ENCODE data around the gene POLR2B. TPM values are rescaled to one million over a fixed set of nuclear protein-coding genes. Genes with fewer than 3 reads are reported as not detected.
"Not testable (repeated sequence)": the region's sequence is repeated elsewhere in the genome, so short reads cannot be mapped to it uniquely, and the experiment has no call there.

POLR2B gene
- 100 to 1,000 TPM; 119 TPM for total RNA-seq

DNA sequence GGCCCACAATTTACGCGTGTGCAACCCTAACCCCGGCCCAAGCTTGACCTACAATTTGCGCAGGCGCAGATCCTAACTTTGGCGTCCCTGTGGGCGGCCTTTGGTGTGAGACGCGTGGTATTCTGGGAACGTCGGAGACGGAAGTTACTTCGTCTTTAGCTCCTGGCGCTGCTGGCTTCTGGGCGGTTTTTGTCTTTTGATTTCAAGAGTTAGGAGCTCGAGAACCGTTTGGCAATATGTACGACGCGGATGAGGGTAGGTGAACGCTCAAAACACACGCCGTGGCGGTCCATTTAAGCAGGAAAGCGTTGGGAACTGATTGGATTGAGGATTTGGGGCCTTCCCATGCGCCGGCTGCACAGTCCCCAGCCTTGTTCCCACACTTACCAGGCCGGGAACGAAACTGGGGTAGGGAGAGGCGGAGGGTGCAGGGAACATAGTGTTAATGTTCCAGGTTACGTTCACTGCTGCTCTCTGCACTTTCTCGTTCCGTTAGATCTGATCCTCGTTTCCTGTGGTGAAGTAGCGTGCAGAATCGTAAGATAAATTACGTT is at the start of gene POLR2B:
POLR2B (plus strand) TSS at position 147 of the 554 bp plus-strand sequence; CDS start at position 237, 90 bp downstream.
- Mint-ChIP-seq H3K27ac (peak within 1 kb of the TSS; percentile 99), H3K4me3 (peak within 1 kb of the TSS; percentile 96), H3K9me3 (peaks cover 3% of the 10 kb centered on the region), H3K4me1 (ENCODE audit: low read depth) (peaks cover 38% of the 10 kb centered on the region), H3K27me3 (no peaks in the 10 kb centered on the region), H3K36me3 (ENCODE audit: low read depth) (peaks cover 66% of the 10 kb centered on the region)
- TF ChIP-seq, protein P1, sequence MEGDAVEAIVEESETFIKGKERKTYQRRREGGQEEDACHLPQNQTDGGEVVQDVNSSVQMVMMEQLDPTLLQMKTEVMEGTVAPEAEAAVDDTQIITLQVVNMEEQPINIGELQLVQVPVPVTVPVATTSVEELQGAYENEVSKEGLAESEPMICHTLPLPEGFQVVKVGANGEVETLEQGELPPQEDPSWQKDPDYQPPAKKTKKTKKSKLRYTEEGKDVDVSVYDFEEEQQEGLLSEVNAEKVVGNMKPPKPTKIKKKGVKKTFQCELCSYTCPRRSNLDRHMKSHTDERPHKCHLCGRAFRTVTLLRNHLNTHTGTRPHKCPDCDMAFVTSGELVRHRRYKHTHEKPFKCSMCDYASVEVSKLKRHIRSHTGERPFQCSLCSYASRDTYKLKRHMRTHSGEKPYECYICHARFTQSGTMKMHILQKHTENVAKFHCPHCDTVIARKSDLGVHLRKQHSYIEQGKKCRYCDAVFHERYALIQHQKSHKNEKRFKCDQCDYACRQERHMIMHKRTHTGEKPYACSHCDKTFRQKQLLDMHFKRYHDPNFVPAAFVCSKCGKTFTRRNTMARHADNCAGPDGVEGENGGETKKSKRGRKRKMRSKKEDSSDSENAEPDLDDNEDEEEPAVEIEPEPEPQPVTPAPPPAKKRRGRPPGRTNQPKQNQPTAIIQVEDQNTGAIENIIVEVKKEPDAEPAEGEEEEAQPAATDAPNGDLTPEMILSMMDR (IDR thresholded peaks at IDR 0.05) = no peak
- DNase-seq (peak; percentile 96), ATAC-seq (peak; percentile 50)
- ChIA-PET POLR2A (interaction anchor here (0.8 to 6.2 kb wide), 12 partner anchors 9 to 592 kb away, joined by 3 to 76 read pairs (median 6); partner anchors contain the start of genes AASDH, PAICS, PPAT and REST), CTCF (interaction anchor here (0.9 to 1.9 kb wide), 3 partner anchors 34 to 143 kb away, joined by 3 to 8 read pairs (median 7); no protein-coding TSS in a partner anchor)
- intact Hi-C loops (cut with micrococcal nuclease) = loop anchor here (5.0 kb wide), 1 partner anchor 72 kb away; the partner anchor contains the start of gene REST

DNA sequence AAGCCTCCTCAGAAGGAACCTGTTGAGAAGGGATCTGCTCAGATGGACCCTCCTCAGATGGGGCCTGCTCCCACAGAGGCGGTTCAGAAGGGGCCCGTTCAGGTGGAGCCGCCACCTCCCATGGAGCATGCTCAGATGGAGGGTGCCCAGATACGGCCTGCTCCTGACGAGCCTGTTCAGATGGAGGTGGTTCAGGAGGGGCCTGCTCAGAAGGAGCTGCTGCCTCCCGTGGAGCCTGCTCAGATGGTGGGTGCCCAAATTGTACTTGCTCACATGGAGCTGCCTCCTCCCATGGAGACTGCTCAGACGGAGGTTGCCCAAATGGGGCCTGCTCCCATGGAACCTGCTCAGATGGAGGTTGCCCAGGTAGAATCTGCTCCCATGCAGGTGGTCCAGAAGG is 48.1 kb upstream of the POLR2B start:
- Mint-ChIP-seq H3K36me3 (ENCODE audit: low read depth) (peaks cover 36% of the 10 kb centered on the region), H3K4me1 (ENCODE audit: low read depth) (peaks cover 27% of the 10 kb centered on the region), H3K4me3 (no peak overlapping the region), H3K27me3 (no peaks in the 10 kb centered on the region), H3K27ac (no peak overlapping the region), H3K9me3 (no peaks in the 10 kb centered on the region)
- intact Hi-C loops (cut with micrococcal nuclease) = no loop called here
- TF ChIP-seq, protein P1 (IDR thresholded peaks at IDR 0.05) = no peak
- ATAC-seq (no peak), DNase-seq (no peak)
- ChIA-PET CTCF (no interaction called here), POLR2A (no interaction called here)

DNA sequence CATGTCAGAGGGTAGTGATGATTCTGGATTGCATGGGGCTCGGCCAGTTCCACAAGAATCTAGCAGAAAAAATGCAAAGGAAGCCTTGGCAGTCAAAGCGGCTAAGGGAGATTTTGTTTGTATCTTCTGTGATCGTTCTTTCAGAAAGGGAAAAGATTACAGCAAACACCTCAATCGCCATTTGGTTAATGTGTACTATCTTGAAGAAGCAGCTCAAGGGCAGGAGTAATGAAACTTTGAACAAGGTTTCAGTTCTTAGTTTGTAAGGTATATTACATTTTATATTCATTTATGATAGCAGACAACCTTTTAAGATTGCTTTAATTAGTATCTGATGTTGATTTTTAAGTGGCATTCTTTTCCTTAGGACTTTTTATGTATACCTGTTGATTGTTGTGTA is 46.8 kb upstream of the POLR2B start:
- H3K9me3 Mint-ChIP-seq = no peaks in the 10 kb centered on the region
- peaks cover 34% of the 10 kb centered on the region for H3K36me3 Mint-ChIP-seq (ENCODE audit: low read depth)
- no peak for DNase-seq
- intact Hi-C loops (cut with micrococcal nuclease) = no loop called here
- CTCF ChIA-PET = interaction anchor here (0.7 kb wide), 1 partner anchor 389 kb away, joined by 3 read pairs; no protein-coding TSS in a partner anchor
- no peak overlapping the region for H3K4me3 Mint-ChIP-seq
- TF ChIP-seq, protein P1 (IDR thresholded peaks at IDR 0.05) = no peak
- no peaks in the 10 kb centered on the region for H3K27me3 Mint-ChIP-seq
- no peak for ATAC-seq
- POLR2A ChIA-PET = interaction anchor here (0.6 kb wide), 1 partner anchor 169 kb away, joined by 3 read pairs; no protein-coding TSS in a partner anchor
- H3K27ac Mint-ChIP-seq = no peak overlapping the region
- peaks cover 27% of the 10 kb centered on the region for H3K4me1 Mint-ChIP-seq (ENCODE audit: low read depth)

DNA sequence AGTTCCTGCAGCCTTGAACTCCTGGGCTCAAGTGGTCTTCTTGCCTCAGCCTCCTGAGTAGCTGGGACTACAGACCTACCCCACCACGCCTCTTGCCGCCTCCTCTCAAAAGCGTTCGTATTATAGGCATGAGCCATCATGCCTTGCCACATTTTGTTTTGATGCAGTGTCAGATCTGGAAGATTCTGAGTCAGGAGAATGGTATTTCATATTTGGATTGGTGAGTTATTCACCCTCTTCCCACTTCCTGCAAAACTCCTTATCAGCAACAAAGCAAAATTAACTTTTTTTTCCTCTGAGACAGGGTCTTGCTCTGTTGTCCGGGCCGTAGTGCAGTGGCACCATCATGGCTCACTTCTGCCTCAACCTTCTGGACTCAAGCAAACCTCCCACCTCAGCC is 41.4 kb upstream of the POLR2B start:
- Mint-ChIP-seq H3K4me1 (ENCODE audit: low read depth) (peaks cover 16% of the 10 kb centered on the region), H3K27me3 (no peaks in the 10 kb centered on the region), H3K27ac (peak overlapping the region; percentile 21), H3K36me3 (ENCODE audit: low read depth) (peaks cover 18% of the 10 kb centered on the region), H3K9me3 (no peaks in the 10 kb centered on the region), H3K4me3 (no peak overlapping the region)
- DNase-seq (no peak), ATAC-seq (no peak)
- TF ChIP-seq, protein P1 (IDR thresholded peaks at IDR 0.05) = no peak
- CTCF ChIA-PET = no interaction called here
- intact Hi-C loops (cut with micrococcal nuclease) = no loop called here
- POLR2A ChIA-PET = no interaction called here

DNA sequence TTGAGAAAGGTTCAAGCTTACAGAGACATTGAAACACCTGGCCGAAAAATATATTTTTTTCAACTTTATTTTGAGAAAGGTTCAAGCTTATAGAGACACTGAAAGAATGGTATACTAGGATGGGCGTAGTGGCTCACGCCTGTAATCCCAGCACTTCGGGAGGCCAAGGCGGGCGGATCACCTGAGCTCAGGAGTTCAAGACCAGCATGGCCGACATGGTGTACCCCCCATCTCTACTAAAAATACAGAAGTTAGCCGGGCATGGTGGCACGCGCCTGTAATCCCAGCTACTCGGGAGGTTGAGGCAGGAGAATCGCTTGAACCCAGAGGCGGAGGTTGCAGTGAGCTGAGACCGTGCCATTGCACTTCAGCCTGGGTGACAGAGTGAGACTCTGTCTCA is 38.9 kb upstream of the POLR2B start:
- DNase-seq; H3K4me3 Mint-ChIP-seq; ATAC-seq; POLR2A ChIA-PET; H3K27me3 Mint-ChIP-seq; H3K9me3 Mint-ChIP-seq; H3K4me1 Mint-ChIP-seq (ENCODE audit: low read depth); H3K27ac Mint-ChIP-seq; intact Hi-C loops (cut with micrococcal nuclease): not testable (repeated sequence)
- H3K36me3 Mint-ChIP-seq (ENCODE audit: low read depth) = peaks cover 14% of the 10 kb centered on the region
- CTCF ChIA-PET = interaction anchor here (0.8 kb wide), 1 partner anchor 38 kb away, joined by 3 read pairs; the partner anchor contains the start of gene NOA1
